Measurements from ENCODE around the gene CWC25.
"Not testable (repeated sequence)": the region's sequence is repeated elsewhere in the genome, so short reads cannot be mapped to it uniquely, and the experiment has no call there.

The CWC25 gene

GRCh38 chr17:38794221-38794620 is 30.9 kb downstream of the CWC25 start:
- H3K9me3 ChIP-seq = no peaks in the 10 kb centered on the region
- no peak for DNase-seq
- no peak overlapping the region for H3K4me3 ChIP-seq (ENCODE audit: low read depth, low read length)
- peaks cover 16% of the 10 kb centered on the region for H3K36me3 ChIP-seq
- no peaks in the 10 kb centered on the region for H3K27me3 ChIP-seq
- TF ChIP-seq, protein P1, sequence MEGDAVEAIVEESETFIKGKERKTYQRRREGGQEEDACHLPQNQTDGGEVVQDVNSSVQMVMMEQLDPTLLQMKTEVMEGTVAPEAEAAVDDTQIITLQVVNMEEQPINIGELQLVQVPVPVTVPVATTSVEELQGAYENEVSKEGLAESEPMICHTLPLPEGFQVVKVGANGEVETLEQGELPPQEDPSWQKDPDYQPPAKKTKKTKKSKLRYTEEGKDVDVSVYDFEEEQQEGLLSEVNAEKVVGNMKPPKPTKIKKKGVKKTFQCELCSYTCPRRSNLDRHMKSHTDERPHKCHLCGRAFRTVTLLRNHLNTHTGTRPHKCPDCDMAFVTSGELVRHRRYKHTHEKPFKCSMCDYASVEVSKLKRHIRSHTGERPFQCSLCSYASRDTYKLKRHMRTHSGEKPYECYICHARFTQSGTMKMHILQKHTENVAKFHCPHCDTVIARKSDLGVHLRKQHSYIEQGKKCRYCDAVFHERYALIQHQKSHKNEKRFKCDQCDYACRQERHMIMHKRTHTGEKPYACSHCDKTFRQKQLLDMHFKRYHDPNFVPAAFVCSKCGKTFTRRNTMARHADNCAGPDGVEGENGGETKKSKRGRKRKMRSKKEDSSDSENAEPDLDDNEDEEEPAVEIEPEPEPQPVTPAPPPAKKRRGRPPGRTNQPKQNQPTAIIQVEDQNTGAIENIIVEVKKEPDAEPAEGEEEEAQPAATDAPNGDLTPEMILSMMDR (IDR thresholded peaks at IDR 0.05; ENCODE audit: low read depth, low read length) = no peak
- H3K4me1 ChIP-seq = peaks cover 12% of the 10 kb centered on the region

- Histone ChIP-seq H3K4me1 (peaks cover 12% of the 10 kb centered on the region), H3K9me3 (no peaks in the 10 kb centered on the region), H3K36me3 (peaks cover 19% of the 10 kb centered on the region), H3K4me3 (ENCODE audit: low read depth, low read length) (no peak overlapping the region), H3K27me3 (no peaks in the 10 kb centered on the region)
- TF ChIP-seq, protein P1 (IDR thresholded peaks at IDR 0.05; ENCODE audit: low read depth, low read length) = no peak
- no peak for DNase-seq
Measured at GRCh38 chr17:38791162-38791561, 34.0 kb downstream of the CWC25 start.

- peaks cover 23% of the 10 kb centered on the region for H3K36me3 ChIP-seq
- not testable (repeated sequence) for H3K27me3 ChIP-seq; H3K9me3 ChIP-seq; H3K4me3 ChIP-seq (ENCODE audit: low read depth, low read length); DNase-seq
- peaks cover 12% of the 10 kb centered on the region for H3K4me1 ChIP-seq
Measured at GRCh38 chr17:38790148-38790707, 34.9 kb downstream of the CWC25 start.

- H3K27me3 ChIP-seq = no peaks in the 10 kb centered on the region
- TF ChIP-seq, protein P1 (IDR thresholded peaks at IDR 0.05; ENCODE audit: low read depth, low read length) = no peak
- H3K4me1 ChIP-seq = peaks cover 12% of the 10 kb centered on the region
- H3K36me3 ChIP-seq = peaks cover 32% of the 10 kb centered on the region
- peak; percentile 60 for DNase-seq
- H3K9me3 ChIP-seq = no peaks in the 10 kb centered on the region
- H3K4me3 ChIP-seq (ENCODE audit: low read depth, low read length) = no peak overlapping the region
Measured at GRCh38 chr17:38789185-38789584, 35.9 kb downstream of the CWC25 start.

DNA sequence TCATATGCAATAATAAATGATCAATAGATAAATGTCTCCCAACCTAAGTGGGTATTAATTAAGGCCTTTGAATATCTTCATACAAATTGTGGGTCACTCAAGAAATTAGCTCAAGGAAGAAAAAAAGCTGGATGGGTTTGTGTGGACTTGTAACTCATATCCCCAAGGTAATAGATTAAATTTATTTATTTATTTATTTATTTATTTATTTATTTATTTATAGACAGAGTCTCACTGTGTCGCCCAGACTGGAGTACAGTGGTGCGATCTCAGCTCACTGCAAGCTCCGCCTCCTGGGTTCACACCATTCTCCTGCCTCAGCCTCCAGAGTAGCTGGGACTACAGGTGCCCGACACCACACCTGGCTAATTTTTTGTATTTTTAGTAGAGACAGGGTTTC is 37.1 kb downstream of the CWC25 start:
- not testable (repeated sequence) for H3K4me3 ChIP-seq (ENCODE audit: low read depth, low read length); H3K27me3 ChIP-seq; DNase-seq; H3K9me3 ChIP-seq
- H3K4me1 ChIP-seq = peaks cover 12% of the 10 kb centered on the region
- H3K36me3 ChIP-seq = peaks cover 41% of the 10 kb centered on the region

GRCh38 chr17:38786372-38786771 is 38.7 kb downstream of the CWC25 start:
- Histone ChIP-seq H3K4me1 (peaks cover 12% of the 10 kb centered on the region), H3K9me3 (no peaks in the 10 kb centered on the region), H3K27me3 (no peaks in the 10 kb centered on the region), H3K36me3 (peaks cover 45% of the 10 kb centered on the region), H3K4me3 (ENCODE audit: low read depth, low read length) (no peak overlapping the region)
- DNase-seq = no peak
- TF ChIP-seq, protein P1 (IDR thresholded peaks at IDR 0.05; ENCODE audit: low read depth, low read length) = no peak

- Histone ChIP-seq H3K27me3 (no peaks in the 10 kb centered on the region), H3K9me3 (no peaks in the 10 kb centered on the region), H3K36me3 (peaks cover 76% of the 10 kb centered on the region), H3K4me1 (no peaks in the 10 kb centered on the region), H3K4me3 (ENCODE audit: low read depth, low read length) (no peak overlapping the region)
- TF ChIP-seq, protein P1 (IDR thresholded peaks at IDR 0.05; ENCODE audit: low read depth, low read length) = no peak; the same call in 1 of the 2 replicates
- no peak for DNase-seq
Measured at GRCh38 chr17:38783227-38783626, 41.9 kb downstream of the CWC25 start.

All from BE2C (cell line).